Body of pancreas (tissue), 4 donors: ENCODE measurements around the gene SLC51B. TPM values are rescaled to one million over a fixed set of nuclear protein-coding genes. Genes with fewer than 3 reads are reported as not detected.

Experiments
- ATAC-seq: fragments of 150-250 bp; one replicate; pipeline ENCODE4 v1.9.1; 2016
- DNase-seq, 4 donors: peaks; one replicate each; pipeline ENCODE4 v3.0.0-alpha.2; 2019
- H3K27ac ChIP-seq, 4 donors: fragments of 200-600 bp; sonication (generic); 1 replicate in 3 of 4; 2 replicates in 1 of 4; pipeline versions ENCODE4 v1.5.1 to v1.6.1; 2016 to 2019; ENCODE audit warnings: mild to moderate bottlenecking in 1 of 4, mixed read lengths in 1 of 4, moderate library complexity in 1 of 4
- H3K27me3 ChIP-seq, 2 donors: fragments of 200-600 bp; sonication (generic); one replicate each; pipeline ENCODE4 v1.6.0; 2016; ENCODE audit warnings: mild to moderate bottlenecking in 1 of 2
- H3K36me3 ChIP-seq, 2 donors: fragments of 200-600 bp; sonication (generic); replicated peaks in 1 of 2; 2 replicates each; pipeline ENCODE4 v1.5.1; 2016; ENCODE audit warnings: low read depth in 2 of 2; ENCODE audit not compliant: insufficient read depth in 1 of 2
- H3K4me1 ChIP-seq: fragments of 200-600 bp; sonication (generic); one replicate; pipeline ENCODE4 v1.6.0; 2016
- H3K4me3 ChIP-seq, 2 donors: fragments of 200-600 bp; sonication (generic); 1 replicate in 1 of 2; 2 replicates in 1 of 2; pipeline ENCODE4 v1.5.1; 2016 to 2019
- H3K9me3 ChIP-seq, 3 donors: fragments of 200-600 bp; sonication (generic); 1 replicate in 2 of 3; 2 replicates in 1 of 3; pipeline ENCODE4 v1.5.1; 2016
- CTCF ChIP-seq, 7 experiments: fragments of 450-650 bp in 4 of 7; fragments of 200-600 bp in 3 of 7; sonication (generic) in 3 of 7; IDR thresholded peaks; one replicate each; pipeline ENCODE4 v1.5.1; 2016 to 2019; ENCODE audit warnings: antibody characterized with exemption in 7 of 7
- POLR2A ChIP-seq, 3 donors: fragments of 450-650 bp; IDR thresholded peaks; one replicate each; pipeline ENCODE4 v1.6.1; 2016; ENCODE audit warnings: antibody characterized with exemption in 3 of 3, mild to moderate bottlenecking in 2 of 3
- WGBS, 2 donors: methylation state at CpG; one replicate each; pipeline ENCODE4 v1.1.5; 2017; 5-methylcytosine and 5-hydroxymethylcytosine counted together
- intact Hi-C: fragments of 100-400 bp; cut with DNase I; formaldehyde crosslinking; loops from one replicate; pipeline ENCODE4 v1.15.1; 2023
- total RNA-seq, 2 donors: library from RNA; depleted of rRNA; stranded (reverse); fragments of >200 nt; gene quantifications; one replicate each; pipeline ENCODE4 v1.1.0, GENCODE V29; 2016

Gene SLC51B
- total RNA-seq, 2 donors from 2014 or later: not detected

GRCh38 chr15:65027593-65027992 lies 17.6 kb upstream of the SLC51B start:
- DNase-seq (no peak), ATAC-seq (no peak)
- Histone ChIP-seq H3K27me3 (no peaks in the 10 kb centered on the region), H3K9me3 (no peaks in the 10 kb centered on the region), H3K27ac (no peak overlapping the region), H3K4me1 (peaks cover 12% of the 10 kb centered on the region), H3K36me3 (peaks cover 0 to 1% of the 10 kb centered on the region in 2 donors), H3K4me3 (no peak overlapping the region)
- intact Hi-C loops: no loop called here
- TF ChIP-seq POLR2A (IDR thresholded peaks at IDR 0.05): no peak
- no peak for TF ChIP-seq CTCF (IDR thresholded peaks at IDR 0.05)
- WGBS, 2 donors: 83 to 92% methylated on average over 1 of the region's 1 CpG

- intact Hi-C loops: no loop called here
- Histone ChIP-seq H3K36me3 (peaks cover 0 to 1% of the 10 kb centered on the region in 2 donors), H3K4me3 (no peak overlapping the region), H3K4me1 (peaks cover 15% of the 10 kb centered on the region), H3K27me3 (no peaks in the 10 kb centered on the region), H3K9me3 (no peaks in the 10 kb centered on the region), H3K27ac (no peak overlapping the region)
- ATAC-seq: no peak
- TF ChIP-seq CTCF (IDR thresholded peaks at IDR 0.05): no peak
- TF ChIP-seq POLR2A (IDR thresholded peaks at IDR 0.05): no peak
- no peak for DNase-seq
- 67 to 71% methylated on average over 10 of the region's 10 CpGs for WGBS, 2 donors
Measured at GRCh38 chr15:65028338-65028737, 16.8 kb upstream of the SLC51B start.

GRCh38 chr15:65028921-65029735 lies 16.1 kb upstream of the SLC51B start, which contains the start of gene MTFMT:
MTFMT (minus strand) TSS chr15:65029639; CDS start chr15:65029613, 26 bp downstream.
- H3K27me3 ChIP-seq: no peaks in the 10 kb centered on the region
- TF ChIP-seq POLR2A (IDR thresholded peaks at IDR 0.05) (peak; percentile 60 to 86 (median 81)), CTCF (IDR thresholded peaks at IDR 0.05) (peak in 2 of 7 experiments; percentile 3 to 11)
- ATAC-seq (peak; percentile 95), DNase-seq (peak; percentile 91 to 96 (median 92))
- H3K36me3 ChIP-seq: peaks cover 0 to 1% of the 10 kb centered on the region in 2 donors
- 0 to 1% methylated on average over 17 to 73 of the region's 73 CpGs for WGBS, 2 donors
- no peaks in the 10 kb centered on the region for H3K9me3 ChIP-seq
- peak within 1 kb of the TSS in 3 of 4 donors; percentile 27 to 72 (median 66) for H3K27ac ChIP-seq
- intact Hi-C loops: no loop called here
- H3K4me1 ChIP-seq: peaks cover 23% of the 10 kb centered on the region
- H3K4me3 ChIP-seq: peak within 1 kb of the TSS; percentile 44 to 82

- 55 to 56% methylated on average over 12 of the region's 12 CpGs for WGBS, 2 donors
- intact Hi-C loops: no loop called here
- H3K4me1 ChIP-seq: peaks cover 23% of the 10 kb centered on the region
- ATAC-seq: no peak
- H3K27ac ChIP-seq: peak overlapping the region in 1 of 4 donors; percentile 72
- peaks cover 0 to 1% of the 10 kb centered on the region in 2 donors for H3K36me3 ChIP-seq
- H3K9me3 ChIP-seq: no peaks in the 10 kb centered on the region
- TF ChIP-seq POLR2A (IDR thresholded peaks at IDR 0.05) (no peak), CTCF (IDR thresholded peaks at IDR 0.05) (no peak)
- peak overlapping the region in 1 of 2 donors; percentile 82 for H3K4me3 ChIP-seq
- DNase-seq: no peak
- H3K27me3 ChIP-seq: no peaks in the 10 kb centered on the region
Measured at GRCh38 chr15:65029736-65030208, 15.4 kb upstream of the SLC51B start.
